HG03025 (cell line): ENCODE measurements around the gene PLEKHM3.
"Not testable (repeated sequence)": the region's sequence is repeated elsewhere in the genome, so short reads cannot be mapped to it uniquely, and the experiment has no call there.

Experiments
- ATAC-seq: cut with Tn5 transposase; IDR thresholded peaks from one replicate; pipeline ENCODE4 v1.9.1; 2021; ENCODE audit warnings: mild to moderate bottlenecking, moderate library complexity; ENCODE audit not compliant: unreplicated experiment, low FRiP score

Gene PLEKHM3

GRCh38 chr2:207835805-207836204 lies 189.5 kb downstream of the PLEKHM3 start:
- no peak for ATAC-seq

DNA sequence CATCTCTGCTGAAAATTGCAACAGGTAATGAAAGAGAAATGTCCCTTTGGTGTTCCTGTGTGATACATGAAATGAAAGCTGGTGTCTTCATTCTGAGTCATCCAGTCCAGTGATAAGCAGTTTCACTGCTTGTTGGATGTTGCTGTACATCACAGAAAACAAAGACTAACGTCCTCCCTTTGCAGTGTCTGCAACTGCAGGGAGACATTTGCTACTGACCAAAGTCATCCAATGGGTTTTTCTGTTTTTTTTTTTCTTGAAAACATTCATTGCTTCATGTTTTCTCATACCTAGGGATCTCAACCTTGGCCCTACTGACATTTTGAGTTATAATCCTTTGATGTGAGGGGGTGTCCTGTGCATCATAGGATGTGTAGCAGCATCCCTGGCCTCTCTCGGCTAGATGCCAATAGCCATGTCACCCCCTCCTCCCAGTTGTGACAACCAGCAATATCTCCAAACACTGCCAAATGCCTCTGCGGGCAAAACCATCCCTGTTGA lies 192.0 kb downstream of the PLEKHM3 start:
- peak; percentile 95 for ATAC-seq

DNA sequence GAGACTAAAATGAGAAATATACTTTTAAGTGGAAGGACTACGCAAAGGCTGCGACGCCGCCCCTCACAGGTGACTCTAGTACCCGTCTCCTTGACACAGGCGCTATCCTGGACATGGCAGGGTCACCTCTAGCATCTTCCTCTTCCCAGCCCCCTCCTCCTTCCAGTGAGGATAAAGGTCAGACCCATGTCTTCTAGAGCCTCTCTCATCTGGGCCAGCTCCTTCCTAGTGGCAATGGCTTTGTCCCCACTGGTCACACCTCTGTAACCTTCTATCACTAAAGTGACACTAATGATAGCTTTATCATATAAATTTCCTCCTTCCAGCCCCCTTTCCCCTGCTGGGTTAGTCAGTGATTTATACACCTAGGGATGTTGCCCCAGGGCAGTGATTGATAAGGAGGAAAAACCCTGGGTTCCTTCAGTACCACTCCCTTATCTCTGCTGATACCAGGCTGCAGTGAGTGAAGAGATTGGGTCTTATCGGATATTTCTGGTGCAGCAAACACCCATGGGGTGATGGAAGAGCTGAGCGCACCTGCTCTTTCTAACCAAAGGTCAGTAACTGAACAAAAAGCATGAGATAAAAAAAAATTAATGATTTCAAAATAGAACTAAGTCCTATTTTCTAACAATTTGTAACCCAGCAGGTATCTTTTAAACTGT lies 193.6 kb downstream of the PLEKHM3 start:
- ATAC-seq = no peak

DNA sequence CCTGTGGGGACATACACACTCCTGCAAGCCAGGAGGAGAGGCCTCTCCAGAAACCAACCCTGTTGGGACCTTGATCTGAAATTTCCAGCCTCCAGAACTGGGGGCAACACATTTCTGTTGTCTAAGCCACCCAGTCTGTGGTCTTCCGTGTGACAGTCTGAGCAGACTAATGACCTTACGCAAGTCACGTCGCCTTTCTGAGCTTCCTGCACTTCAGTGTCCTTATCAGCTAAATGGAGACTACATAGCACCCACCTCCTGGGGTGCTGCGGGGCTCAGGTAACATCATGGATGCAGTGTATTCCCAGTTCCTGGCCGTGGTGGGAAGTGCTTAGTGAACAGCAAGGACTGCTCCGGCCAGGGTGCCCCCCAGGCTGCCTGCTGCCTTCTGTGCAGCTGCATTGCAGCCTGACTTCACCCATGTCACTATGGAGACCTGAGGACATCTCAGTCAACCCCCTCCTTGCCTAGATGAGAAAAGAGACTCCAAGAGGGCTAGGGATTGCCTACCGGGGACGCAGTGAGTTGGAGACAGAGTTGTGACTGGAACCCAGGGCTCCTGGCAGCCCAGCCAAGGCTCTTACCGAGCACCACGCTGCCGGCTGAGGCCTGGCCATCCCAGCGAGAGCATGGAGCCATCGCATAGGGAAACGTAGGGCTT lies 194.4 kb downstream of the PLEKHM3 start:
- ATAC-seq = no peak

- no peak for ATAC-seq
Observed at GRCh38 chr2:207828361-207829057, 196.8 kb downstream of the PLEKHM3 start.

GRCh38 chr2:207825978-207826377 lies 199.3 kb downstream of the PLEKHM3 start:
- ATAC-seq = no peak

- ATAC-seq = no peak
Observed at GRCh38 chr2:207825045-207825954, 200.0 kb downstream of the PLEKHM3 start.

GRCh38 chr2:207823865-207824264 lies 201.5 kb downstream of the PLEKHM3 start:
- ATAC-seq = no peak

DNA sequence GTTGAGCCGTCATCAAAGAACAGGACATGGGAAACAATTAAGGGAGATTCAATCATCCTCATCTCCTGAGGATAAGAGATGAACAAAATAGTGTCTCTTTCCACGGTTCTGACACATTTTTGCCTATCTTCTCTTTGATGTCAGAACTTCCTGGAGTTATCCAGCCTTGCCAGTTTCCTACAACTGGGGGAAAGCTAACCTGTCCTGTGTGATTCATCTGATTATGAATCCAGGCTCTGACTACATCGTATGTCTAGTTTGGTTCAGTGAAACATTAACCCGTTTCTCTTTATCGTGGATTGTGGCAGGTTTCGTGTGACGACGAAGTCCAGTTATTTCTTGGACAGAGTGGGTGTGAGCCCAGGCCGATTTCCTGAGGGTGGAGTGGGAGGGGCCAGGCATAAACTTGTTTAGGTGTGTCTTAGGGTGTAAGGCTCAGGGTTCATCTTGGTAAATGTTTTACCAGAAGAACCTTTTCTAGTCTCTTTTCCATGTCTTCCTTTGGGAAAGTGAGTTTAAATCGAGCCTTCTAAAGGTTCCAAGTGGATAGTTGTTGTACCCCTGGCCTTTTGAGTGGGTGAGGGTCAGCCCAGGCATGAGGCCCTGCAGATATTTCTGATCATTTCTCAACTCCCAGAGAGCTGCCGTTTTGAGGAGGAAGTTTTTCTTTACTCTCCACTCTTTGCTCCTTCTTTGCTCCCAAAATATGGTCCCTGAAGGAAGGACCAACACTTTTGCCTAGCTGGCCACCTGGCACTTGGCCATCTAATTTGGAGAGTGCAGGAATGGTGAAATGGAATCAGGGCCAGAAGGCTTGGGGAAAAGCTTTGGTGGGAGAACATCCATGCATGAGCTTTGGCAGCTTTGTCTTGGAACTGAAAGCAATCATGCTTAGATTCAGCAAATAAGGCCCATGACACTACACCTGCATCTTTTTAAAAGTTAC lies 205.2 kb downstream of the PLEKHM3 start:
- ATAC-seq = no peak

DNA sequence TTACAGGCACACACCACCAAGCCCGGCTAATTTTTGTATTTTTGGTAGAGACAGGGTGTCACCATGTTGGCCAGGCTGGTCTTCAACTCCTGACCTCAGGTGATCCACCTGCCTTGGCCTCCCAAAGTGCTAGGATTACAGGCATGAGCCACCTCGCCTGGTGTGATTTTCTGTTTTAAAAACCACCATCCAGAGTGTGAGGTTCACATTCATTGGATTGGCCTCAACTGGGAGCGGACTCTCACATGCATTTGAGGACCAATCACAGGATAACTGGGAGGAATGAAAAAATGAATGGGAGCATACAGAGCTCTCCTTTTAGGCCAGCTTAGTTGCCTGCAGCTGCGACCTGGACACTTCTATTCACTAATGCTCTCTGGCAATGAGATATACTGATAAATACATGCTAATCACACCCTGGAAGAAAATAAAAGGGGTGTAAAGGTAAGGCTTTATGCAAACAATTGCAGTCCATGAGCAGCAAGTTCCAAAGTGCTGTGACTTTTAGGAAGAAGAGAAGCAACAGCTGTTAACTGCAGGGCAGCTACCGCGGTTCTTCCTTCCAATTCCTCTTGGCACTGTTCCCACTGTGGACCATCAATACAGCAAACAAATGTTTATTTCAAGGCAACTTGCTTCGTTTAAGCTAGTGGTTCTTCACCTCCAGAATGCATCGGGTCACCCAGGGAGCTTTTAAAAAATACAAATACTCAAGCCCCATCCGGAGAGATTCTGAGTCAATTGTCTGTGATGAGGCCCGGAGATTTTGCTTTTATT lies 206.1 kb downstream of the PLEKHM3 start:
- no peak for ATAC-seq

GRCh38 chr2:207816546-207816945 lies 208.8 kb downstream of the PLEKHM3 start:
- ATAC-seq = no peak

DNA sequence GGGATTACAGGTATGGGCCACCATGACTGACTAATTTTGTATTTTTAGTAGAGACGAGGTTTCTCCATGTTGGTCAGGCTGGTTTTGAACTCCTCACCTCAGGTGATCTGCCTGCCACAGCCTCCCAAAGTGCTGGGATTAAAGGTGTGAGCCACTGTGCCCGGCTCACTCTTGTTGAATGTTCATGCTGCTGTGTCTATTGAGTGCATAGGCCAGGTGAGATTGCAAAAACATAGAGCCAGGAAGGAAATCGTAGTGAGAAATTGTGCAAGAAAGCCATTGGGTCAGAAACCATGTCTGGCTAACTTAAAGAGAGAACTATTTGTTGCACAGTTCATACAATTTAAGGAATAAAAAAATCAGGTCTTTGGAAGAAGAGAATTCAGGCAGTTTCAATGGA lies 210.1 kb downstream of the PLEKHM3 start:
- no peak for ATAC-seq

DNA sequence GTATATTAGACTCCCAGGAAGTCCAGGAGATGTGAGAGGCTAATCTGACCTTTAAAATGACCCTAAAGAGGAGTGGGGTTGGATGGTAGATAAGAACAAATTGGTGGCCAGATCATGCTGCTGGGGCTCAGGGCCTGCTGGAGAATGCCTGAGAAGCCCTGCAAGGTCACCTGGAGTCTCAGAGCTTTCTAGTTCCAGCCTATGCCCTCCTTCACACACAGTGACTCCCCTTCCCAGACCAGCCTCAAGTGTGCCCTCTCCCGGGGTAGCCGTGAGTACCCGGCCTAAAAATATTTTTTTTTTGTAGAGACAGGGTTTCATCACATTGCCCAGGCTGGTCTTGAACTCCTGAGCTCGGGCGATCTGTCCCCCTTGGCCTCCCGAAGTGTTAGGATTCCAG lies 211.4 kb downstream of the PLEKHM3 start:
- no peak for ATAC-seq

DNA sequence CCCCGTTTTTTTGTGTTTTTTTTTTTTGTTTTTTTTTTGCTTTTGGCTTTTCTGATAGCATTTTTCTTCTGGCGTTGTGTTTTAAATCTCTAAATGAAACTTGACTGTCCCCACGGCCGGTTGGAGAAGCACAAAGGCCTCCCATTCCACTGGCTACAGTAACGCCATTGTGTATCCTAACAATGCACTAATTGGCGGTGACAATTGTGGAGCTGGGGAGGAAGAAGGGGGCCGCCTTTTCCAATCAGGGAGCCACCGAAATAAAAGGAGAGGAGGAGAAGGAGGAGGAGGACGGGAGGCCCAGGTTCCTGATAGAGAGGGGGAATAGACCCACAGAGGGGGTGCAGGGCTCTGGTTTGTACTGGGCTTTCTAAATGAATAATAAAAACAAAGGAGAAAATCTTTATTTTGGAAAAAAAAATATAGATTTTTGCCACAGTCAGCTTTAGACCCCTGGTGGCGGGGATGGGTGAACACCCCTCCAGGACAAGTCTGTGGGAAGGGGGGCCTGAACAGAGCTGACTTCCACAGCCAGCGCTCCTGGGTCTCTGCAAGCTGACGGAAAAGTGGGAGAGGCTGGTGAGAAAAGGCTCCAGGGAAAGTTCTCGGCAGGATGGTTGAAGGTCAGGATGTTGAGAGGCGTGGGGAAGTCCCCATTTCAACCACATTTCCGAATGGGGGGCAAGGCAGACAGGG lies 212.0 kb downstream of the PLEKHM3 start:
- no peak for ATAC-seq

DNA sequence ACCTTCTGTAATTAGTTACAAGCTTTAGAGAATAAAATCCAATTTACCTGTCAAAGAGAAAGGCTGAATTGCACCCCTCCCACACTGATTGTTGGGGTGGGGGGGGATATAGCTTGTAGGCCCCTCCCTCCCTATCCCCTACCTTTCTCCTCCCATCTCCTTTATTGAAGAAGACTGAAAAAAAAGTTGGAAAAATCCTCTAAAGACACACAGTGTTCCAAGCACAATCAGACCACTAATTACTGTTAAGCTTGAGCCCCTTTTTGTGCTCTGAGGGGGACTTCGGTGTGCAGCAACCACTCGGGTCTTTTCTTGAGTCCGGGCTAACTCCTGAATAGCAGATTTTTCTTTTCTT lies 212.6 kb downstream of the PLEKHM3 start:
- ATAC-seq = no peak

DNA sequence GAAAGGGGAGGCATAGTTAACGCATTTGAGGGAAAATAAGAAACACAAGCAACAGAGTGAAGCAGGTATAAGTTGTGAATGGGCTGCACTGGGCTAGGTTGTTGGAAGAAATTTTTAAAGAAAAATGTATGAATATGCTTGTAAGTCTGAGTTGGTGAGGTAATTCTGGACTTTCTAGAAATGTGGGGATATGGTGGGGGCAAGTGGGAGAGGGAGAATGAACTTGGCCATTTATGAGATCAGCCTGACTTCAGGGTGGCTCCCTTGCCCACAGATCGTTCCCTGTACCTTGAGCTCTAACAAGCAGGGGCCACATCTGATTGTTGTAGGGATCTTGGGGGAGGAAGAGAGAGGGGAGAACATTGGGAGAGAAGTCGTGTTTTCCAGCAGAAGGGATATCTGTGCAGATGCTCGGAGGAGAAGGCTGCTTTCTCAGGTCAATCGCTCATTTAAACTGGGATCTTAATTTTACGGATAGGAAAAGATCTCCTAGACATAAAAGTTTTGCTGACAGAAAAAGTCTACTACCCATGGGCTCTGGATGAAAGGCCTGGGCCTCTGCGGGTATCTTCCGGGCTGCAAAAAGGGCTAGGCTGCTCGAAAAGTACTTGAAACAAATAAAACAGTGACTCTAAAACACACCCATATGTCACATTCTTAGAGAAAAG lies 213.1 kb downstream of the PLEKHM3 start:
- no peak for ATAC-seq

GRCh38 chr2:207811658-207812057 lies 213.7 kb downstream of the PLEKHM3 start:
- not testable (repeated sequence) for ATAC-seq
